Activated gamma-delta T cell treated with Interleukin-2 at 50 U/mL for 16 hours (primary cell): ENCODE measurements around the gene TMEM205.
"Not testable (repeated sequence)": the region's sequence is repeated elsewhere in the genome, so short reads cannot be mapped to it uniquely, and the experiment has no call there.

Experiments used
- DNase-seq: peaks from one replicate; pipeline ENCODE4 v3.0.0-alpha.2; 2020

Gene TMEM205

GRCh38 chr19:11346104-11346940 lies at the start of gene TMEM205, which contains the start of gene CCDC159:
Gene TMEM205 (minus strand): TSS chr19:11346268. CDS start chr19:11345619, 649 bp downstream.
Gene CCDC159 (plus strand): TSS chr19:11346519. CDS start chr19:11346607, 88 bp downstream.
- peak; percentile 99 for DNase-seq

DNA sequence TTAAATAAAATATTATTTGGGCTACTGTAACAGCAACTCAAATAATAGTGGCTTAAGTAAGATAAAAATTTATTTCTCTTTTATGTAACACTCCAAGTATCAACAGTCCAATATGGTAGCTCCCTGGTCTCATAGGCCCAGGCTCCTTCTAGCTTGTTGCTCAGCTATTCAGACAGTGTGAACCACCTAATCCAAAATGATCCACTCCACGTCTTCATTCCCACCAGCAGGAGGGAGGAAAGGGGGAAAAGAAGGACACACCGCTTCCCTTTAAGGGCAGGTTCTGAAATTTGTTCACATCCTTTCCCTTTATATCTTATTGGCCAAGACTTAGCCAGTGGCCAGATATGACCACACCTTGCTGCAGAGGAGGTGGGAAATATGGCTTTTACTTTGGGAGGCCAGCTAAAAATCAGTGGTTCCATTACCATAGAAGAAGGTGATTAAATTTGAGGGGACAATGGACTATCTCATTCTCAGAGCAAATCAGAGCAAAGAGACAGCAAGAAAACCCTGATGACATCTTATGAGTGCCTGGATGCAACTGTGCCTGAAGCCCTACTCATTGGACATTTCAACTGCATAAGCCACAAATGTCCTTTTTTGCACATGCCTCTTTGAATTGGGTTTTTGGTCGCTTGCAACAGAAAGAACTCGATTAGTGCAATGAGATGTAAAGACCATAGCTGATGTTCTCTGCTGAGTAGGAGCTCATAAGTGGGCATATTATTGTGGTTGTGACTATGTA lies 45.0 kb upstream of the TMEM205 start:
- DNase-seq, result no peak

DNA sequence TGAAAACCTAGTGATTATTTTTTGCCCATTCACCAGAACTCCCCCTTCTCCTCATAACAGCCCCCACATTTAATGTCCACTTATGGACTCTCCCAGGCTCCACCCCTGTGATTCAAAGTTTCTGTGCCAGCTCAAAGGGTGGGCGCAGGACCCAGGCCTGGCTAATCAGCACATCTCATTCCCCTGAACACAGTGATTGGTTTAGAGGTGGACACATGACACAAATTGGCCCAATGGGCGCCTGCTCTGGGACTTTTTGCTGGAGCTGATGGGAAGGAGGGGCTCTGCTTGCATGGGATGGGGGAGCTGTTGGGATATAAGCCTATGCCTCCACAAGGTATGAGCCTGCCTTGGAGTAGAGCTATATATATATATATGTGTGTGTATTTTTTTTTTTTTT lies 44.3 kb upstream of the TMEM205 start:
- no peak for DNase-seq

GRCh38 chr19:11387162-11388034 lies 41.3 kb upstream of the TMEM205 start:
- DNase-seq, result no peak

DNA sequence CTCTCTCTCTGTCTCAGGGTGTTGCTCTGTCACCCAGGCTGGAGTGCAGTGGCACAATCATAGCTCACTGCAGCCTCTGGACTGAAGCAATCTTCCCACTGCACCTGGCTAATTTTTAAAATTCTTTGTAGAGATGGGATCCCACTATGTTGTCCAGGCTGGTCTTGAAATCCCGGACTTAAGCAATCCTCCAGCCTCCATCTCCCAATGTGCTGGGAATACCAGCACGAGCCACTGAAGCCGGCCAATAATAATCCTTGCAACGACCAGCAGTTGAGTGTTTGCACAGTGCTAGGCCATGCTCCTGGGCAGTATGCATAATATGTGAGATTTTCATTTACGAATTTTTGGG lies 38.7 kb upstream of the TMEM205 start:
- DNase-seq, result no peak

- DNase-seq, result no peak
Observed at GRCh38 chr19:11383706-11384048, 37.6 kb upstream of the TMEM205 start.

DNA sequence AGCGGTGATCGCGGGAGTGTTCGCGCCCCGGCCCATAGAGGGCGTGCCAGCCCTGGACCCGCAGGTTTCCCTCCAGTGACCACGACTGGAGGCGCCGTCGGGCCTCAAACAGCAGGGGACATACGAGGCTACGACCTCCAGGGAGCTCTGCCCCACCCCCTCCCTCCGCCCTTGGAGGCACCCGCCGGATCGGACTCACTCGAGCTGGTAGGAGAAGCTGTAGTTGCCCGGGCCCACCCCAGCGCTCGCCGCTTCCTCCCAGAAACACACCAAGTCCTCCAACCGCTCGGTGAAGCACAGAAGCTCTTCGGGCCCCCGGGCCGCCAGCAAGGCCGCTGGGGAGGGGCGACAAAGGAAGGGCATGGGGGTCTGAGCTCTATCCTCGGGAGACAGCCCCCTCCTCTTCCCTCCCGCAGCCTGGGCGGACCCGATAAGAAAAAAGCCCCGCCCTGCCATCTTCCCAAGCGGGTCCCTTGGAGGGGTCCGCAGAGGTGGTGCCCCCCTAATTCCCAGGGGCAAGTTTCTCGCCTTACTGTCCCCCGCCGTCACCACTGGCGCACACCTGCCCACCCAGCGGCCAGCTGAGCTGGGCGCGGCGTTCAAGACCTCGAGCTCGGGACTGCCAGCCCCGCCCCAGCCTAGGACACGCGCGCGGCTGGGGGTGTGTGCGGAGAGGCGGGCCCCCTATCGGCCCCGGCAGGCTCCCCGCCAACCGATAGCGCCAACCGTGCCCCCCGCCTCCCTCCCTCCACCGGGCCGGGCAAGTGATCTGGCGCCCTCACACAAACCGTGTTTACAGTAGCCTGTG lies 37.0 kb upstream of the TMEM205 start:
- peak; percentile 27 for DNase-seq

DNA sequence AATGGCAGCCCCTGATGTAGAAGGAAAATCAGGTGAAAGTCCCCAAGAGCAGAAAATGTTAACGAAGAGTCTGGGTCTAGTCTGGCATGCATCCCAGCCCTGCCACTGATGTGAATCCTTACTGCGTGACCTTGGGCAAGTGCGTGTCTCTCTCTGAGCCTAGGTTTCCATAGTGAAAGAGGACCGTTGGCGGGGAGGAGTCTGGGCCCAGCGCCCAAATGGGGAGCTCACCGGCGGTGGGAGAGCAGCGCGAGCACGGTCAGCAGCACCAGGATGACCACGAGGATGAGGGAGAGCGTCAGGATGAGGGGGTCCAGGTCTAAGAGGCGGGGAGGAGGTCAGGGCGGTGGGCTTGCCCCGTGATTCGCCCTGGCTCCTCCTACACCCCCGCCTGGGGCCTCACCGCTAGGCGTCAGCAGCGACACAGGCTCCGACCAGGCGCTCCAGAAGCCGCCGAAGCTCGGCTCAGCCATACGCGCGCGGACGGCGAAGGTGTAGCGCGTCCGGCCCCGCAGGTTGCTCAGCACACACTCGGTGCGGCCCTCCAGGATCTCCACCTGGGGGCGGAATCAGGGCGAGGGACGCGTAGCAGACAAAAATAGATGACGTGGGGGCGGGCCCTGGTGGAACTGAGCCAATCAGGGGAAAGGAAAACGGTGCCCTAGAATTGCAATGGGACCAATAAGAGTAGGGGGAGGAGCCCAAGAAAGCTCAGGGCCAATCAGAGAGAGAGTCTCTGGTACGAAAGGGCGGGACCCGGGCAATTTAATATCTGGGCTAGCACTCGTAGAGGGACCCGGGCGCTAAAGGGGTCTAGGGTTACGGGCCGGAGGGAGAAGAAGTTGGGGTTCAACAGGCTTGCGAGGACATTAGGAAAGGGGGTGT lies 34.8 kb upstream of the TMEM205 start:
- DNase-seq, result peak; percentile 97

- no peak for DNase-seq
Observed at GRCh38 chr19:11379857-11380350, 33.8 kb upstream of the TMEM205 start.

GRCh38 chr19:11379269-11379845 lies 33.3 kb upstream of the TMEM205 start:
- not testable (repeated sequence) for DNase-seq

GRCh38 chr19:11378319-11379189 lies 32.5 kb upstream of the TMEM205 start:
- DNase-seq, result no peak

DNA sequence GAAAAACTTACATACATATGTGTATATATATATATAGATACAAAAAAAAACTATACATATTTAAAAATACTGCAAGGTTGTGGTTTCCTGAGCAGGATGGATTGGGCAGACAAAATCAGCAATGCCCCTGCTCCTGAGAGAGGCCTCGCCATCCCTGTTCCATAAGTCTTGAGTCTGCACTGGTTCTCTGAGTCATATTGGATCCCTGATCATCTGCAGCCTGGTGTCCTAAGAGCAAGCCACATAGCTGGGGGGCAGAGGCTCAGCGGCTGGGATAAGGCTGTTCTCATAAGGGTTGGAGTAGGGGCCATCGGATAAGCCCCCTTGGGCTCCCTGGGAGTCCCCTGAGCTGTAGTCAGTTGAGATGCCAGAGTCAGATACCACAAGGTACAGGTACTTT lies 31.7 kb upstream of the TMEM205 start:
- no peak for DNase-seq

GRCh38 chr19:11377237-11377636 lies 31.2 kb upstream of the TMEM205 start:
- DNase-seq, result no peak

DNA sequence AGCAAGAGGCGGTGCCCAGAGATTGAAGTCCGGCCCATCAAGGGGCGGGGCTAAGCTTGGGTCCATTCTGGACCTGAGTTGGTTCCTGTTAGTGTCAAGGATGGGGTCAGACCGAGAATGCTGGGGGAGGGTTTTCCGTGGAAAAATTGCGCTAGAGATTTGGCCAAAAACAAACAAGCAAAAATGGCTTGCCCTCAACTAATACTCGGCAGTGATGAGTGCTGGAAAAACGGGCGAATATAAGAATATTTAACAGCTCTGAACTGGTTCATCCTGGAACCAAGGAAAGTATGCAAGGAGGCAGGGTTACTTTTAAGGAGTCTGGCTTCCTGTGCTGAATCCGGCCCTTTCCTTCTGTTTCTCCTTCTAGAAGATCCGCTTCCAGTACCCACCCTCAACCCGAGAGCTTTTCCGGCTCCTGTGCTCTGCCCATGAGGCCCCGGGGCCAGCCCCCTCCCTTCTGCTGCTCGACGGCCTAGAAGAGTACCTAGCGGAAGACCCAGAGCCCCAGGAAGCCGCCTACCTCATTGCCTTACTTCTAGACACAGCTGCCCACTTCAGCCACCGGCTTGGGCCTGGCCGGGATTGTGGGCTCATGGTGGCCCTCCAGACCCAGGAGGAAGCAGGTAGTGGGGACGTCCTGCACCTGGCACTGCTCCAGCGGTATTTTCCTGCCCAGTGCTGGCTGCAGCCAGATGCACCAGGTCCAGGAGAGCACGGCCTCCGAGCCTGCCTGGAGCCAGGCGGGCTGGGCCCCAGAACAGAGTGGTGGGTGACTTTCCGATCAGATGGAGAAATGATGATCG lies 29.3 kb upstream of the TMEM205 start:
- peak; percentile 77 for DNase-seq

DNA sequence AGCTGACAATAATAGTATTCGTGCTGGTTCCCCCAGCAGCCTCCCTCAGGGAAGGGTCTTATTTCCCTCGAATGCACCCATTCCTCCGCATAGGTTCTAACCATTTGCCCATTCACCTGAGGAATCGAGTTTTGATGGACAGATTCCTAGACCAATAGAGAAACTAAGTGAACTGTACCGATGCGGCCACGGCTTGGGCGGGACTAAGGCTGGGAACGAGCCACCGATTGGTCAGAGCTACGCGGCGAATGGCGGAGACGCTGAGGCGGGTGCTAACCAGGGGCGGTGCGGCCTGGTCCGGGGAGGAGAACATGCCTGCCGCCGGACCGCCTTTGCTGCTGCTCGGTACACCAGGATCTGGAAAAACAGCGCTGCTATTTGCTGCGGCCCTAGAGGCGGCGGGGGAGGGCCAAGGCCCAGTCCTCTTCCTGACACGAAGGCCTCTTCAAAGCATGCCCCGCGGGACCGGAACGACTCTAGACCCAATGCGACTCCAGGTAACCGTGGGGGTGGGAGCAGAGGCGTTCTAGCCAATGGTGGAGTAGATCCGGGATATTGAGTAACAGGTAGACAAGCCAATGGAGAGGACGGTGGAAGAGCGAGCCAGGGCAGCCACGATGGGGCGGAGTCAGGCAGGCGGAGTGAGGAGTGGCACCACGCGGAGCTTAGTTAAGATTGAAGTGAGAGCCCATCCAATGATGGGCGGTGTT lies 28.5 kb upstream of the TMEM205 start, which contains the start of gene SWSAP1:
Gene SWSAP1, plus strand, starts transcription at position 234 of the 710 bp plus-strand sequence. Its CDS starts 15 bp downstream, at position 249.
- DNase-seq, result peak; percentile 96

DNA sequence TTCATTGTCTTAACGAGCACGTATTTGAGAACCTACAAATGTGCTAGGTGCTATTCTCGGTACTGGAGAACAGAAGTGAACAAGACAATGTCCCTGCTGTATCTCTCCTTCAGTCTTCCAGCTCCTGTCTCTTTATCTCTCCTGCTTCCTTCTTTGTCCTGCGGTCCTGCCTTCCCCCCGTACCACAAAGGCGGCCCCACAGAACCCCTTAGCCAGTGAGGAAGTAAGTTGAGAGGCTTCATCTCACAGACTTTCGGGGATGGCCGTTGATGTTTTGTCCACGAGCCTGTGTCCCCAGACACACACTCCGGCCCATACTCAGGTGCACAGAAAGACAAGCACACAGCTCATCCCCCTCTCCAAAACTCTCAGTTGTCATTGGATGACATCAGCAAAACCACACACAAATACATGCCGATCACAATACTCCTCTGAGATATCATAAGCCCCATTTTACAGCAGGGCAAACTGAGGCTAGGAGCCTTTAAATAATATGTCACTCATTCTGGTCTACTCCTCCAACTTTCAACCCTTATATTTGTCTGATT lies 27.9 kb upstream of the TMEM205 start:
- DNase-seq, result no peak

DNA sequence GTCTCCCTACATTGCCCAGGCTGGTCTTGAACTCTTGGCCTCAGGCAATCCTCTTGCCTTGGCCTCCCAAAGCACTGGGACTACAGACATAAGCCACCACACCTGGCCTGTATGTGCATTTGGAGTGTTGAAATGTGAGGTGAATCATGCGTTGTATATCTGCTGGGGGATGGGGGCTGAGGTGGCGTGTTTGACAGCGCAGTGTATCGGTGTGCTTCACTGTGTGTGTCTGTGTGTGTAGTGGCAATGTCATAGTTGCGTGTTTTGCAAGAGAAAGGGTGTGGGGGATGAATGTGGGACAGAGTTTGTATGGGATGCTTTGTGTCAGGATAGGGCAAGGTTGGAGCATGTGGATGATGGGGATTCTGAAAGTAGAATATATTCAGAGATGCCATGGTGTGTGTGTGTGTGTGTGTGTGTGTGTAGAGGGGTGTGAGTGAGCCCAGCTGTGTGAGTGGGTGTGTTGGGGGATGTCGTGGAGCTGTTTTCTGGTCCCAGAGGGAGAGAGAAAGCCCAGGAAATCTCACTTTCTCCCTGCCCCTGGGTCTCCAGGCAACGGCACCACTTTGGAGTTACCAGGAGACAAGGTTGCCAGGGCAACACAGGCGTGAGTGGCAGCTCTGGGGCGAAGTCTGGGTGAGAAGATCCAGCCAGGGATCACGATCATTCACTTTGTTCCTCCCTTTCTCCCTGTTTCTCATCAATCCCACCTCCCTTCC lies 27.3 kb upstream of the TMEM205 start:
- DNase-seq, result no peak
